ENCODE results near the gene PISD.

Gene PISD

DNA sequence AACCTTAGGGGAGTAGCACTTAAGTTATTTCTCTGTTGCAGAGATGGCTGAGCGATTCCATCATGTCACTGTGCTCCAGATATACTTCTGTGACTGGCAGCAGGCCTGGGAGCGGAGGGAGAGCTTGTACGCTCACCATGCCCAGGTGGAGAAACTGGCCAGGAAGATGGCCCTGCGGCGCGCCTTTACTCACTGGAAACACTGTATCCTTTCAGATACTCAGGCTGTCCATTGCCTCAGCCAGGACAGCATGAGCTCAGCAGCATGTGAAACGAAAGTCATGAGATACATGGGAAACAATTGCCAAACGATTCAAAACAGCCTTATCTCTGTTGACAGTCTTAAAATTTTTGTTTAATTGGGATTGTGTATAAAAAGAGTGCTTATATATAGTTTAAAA lies 86.8 kb downstream of the PISD start:
- CTCF ChIA-PET = interaction anchor here (0.6 kb wide), 1 partner anchor 21 kb away, joined by 5 read pairs; no protein-coding TSS in a partner anchor
- TF ChIP-seq, protein P1, sequence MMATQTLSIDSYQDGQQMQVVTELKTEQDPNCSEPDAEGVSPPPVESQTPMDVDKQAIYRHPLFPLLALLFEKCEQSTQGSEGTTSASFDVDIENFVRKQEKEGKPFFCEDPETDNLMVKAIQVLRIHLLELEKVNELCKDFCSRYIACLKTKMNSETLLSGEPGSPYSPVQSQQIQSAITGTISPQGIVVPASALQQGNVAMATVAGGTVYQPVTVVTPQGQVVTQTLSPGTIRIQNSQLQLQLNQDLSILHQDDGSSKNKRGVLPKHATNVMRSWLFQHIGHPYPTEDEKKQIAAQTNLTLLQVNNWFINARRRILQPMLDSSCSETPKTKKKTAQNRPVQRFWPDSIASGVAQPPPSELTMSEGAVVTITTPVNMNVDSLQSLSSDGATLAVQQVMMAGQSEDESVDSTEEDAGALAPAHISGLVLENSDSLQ (IDR thresholded peaks at IDR 0.05) = no peak
- TF ChIP-seq ELF4 (IDR thresholded peaks at IDR 0.05) (no peak), FOXM1 (IDR thresholded peaks at IDR 0.05; ENCODE audit: borderline replicate concordance) (no peak), FOXA1 (IDR thresholded peaks at IDR 0.05) (no peak), HDGF (IDR thresholded peaks at IDR 0.05; ENCODE audit: borderline replicate concordance) (no peak), CTBP1 (IDR thresholded peaks at IDR 0.05; ENCODE audit: borderline replicate concordance) (no peak)

DNA sequence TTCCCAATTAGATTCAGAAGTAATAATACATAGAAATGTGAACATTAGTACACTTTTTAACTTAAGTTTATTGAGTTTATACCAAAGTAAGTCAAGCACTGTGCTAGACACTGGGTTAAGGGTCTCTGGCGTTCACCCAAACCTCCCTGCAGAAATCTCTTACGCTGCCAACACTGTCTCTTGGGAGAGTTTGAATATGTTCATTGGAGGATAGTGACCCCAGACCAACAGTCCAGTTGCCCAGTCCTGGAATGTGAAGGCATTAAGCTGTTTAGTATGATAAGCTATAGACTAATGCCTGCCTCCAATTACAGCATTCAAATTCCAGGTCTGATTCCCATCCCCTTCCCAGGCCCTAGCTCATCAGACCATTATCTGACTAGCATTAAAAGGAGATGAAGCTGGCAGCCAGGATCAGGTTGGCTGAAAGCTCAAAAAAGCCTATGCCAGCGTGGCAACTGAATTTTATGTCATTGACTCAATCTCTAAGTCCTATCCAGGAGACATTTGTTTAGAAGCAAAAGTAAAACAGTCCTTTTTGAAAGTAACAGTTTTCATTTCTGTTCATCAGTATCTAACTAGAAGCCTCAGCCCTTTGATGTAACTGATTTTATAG lies 87.9 kb downstream of the PISD start:
- ChIA-PET CTCF (no interaction called here), POLR2A (no interaction called here)
- DNase-seq (ENCODE audit: extremely low spot score) = no peak
- TF ChIP-seq NFRKB (IDR thresholded peaks at IDR 0.05) = no peak
- no peak for TF ChIP-seq SUZ12 (IDR thresholded peaks at IDR 0.05)
- no peak for TF ChIP-seq CTBP1 (IDR thresholded peaks at IDR 0.05; ENCODE audit: borderline replicate concordance)
- no peak for TF ChIP-seq ZNF384 (IDR thresholded peaks at IDR 0.05)
- TF ChIP-seq LEF1 (IDR thresholded peaks at IDR 0.05; ENCODE audit: borderline replicate concordance) = no peak
- no peak for TF ChIP-seq SP1 (IDR thresholded peaks at IDR 0.05)
- no peak for TF ChIP-seq TARDBP (IDR thresholded peaks at IDR 0.05)
- TF ChIP-seq BHLHE40 (IDR thresholded peaks at IDR 0.05; ENCODE audit: borderline replicate concordance) = no peak
- no peak for TF ChIP-seq ELF4 (IDR thresholded peaks at IDR 0.05)
- TF ChIP-seq FOXA1 (IDR thresholded peaks at IDR 0.05) = no peak
- TF ChIP-seq FOXK2 (IDR thresholded peaks at IDR 0.05) = no peak
- no peak for TF ChIP-seq FOXM1 (IDR thresholded peaks at IDR 0.05; ENCODE audit: borderline replicate concordance)
- no peak for TF ChIP-seq HDGF (IDR thresholded peaks at IDR 0.05; ENCODE audit: borderline replicate concordance)
- TF ChIP-seq L3MBTL2 (conservative IDR thresholded peaks at IDR 0.05) = no peak
- TF ChIP-seq, protein P1 (IDR thresholded peaks at IDR 0.05) = no peak
- TF ChIP-seq ARNT (IDR thresholded peaks at IDR 0.05) = no peak

More for the DNA sequence above, 86.8 kb downstream of the PISD start:
- DNase-seq (ENCODE audit: extremely low spot score) = no peak
- POLR2A ChIA-PET = interaction anchor here (0.6 kb wide), 1 partner anchor 1378 kb away, joined by 3 read pairs; no protein-coding TSS in a partner anchor

DNA sequence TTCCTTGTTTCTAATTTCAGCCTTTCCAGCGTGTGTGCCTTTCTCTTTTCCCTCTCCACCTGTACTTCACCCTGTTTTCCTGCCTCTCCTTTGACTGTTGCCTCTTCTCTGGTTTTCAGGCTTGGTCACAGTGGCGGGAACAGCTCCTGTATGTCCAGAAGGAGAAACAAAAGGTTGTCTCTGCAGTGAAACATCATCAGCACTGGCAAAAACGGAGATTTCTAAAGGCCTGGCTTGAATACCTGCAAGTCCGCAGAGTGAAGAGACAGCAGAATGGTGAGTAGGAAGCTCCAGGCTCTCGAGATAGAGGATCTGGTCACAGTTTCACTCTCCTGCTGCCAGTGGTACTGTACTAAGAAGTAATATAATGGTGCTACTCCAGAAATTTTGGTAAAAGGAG lies 89.1 kb downstream of the PISD start:
- no peak for TF ChIP-seq CTBP1 (IDR thresholded peaks at IDR 0.05; ENCODE audit: borderline replicate concordance)
- TF ChIP-seq TARDBP (IDR thresholded peaks at IDR 0.05) = no peak
- TF ChIP-seq ELF4 (IDR thresholded peaks at IDR 0.05) = no peak
- TF ChIP-seq BHLHE40 (IDR thresholded peaks at IDR 0.05; ENCODE audit: borderline replicate concordance) = no peak
- no peak for TF ChIP-seq SUZ12 (IDR thresholded peaks at IDR 0.05)
- TF ChIP-seq, protein P1 (IDR thresholded peaks at IDR 0.05) = no peak
- no peak for TF ChIP-seq HDGF (IDR thresholded peaks at IDR 0.05; ENCODE audit: borderline replicate concordance)
- no peak for TF ChIP-seq LEF1 (IDR thresholded peaks at IDR 0.05; ENCODE audit: borderline replicate concordance)
- CTCF ChIA-PET = no interaction called here
- no peak for DNase-seq (ENCODE audit: extremely low spot score)
- POLR2A ChIA-PET = no interaction called here

DNA sequence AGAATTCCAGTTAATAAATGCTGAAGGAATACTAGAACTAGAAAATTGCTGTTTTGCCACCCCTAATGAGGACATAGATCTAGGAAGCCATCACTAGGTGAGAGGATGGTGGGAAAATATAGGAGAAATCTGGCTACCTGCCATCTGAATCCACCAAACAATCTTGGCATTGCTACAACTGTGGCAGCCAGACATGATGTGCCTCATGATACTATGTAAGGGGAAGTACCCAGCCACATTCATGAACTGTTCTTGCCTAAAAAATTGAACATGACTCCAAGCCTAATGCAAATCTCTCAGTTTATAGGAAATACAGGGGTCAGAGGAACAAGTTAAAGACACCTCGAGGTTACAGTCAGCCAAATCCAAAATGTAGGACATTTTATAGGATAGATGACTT lies 92.9 kb downstream of the PISD start:
- ChIA-PET CTCF (no interaction called here), POLR2A (no interaction called here)
- no peak for DNase-seq (ENCODE audit: extremely low spot score)
- no peak for TF ChIP-seq SP1 (IDR thresholded peaks at IDR 0.05)
- no peak for TF ChIP-seq LEF1 (IDR thresholded peaks at IDR 0.05; ENCODE audit: borderline replicate concordance)
